ENCODE measurements around the gene KIRREL2.
"Not testable (repeated sequence)": the region's sequence is repeated elsewhere in the genome, so short reads cannot be mapped to it uniquely, and the experiment has no call there.

Gene KIRREL2

GRCh38 chr19:35832054-35832453 is 24.7 kb upstream of the KIRREL2 start:
- Histone ChIP-seq H3F3A (ENCODE audit: low read depth) (no peaks in the 10 kb centered on the region), H3K4me3 (ENCODE audit: low read length, poor library complexity, severe bottlenecking) (no peak overlapping the region), H3K9me2 (replicated peaks; ENCODE audit: low read depth, low read length) (no peaks in the 10 kb centered on the region), H3K9ac (ENCODE audit: low read depth, low read length, poor library complexity, severe bottlenecking) (no peak overlapping the region), H4K20me1 (ENCODE audit: insufficient read depth, low read length, poor library complexity, severe bottlenecking) (no peaks in the 10 kb centered on the region), H3K36me3 (ENCODE audit: insufficient read depth, low read length) (no peaks in the 10 kb centered on the region), H3K4me2 (ENCODE audit: low read depth, low read length, poor library complexity, severe bottlenecking) (no peak overlapping the region), H3K4me1 (ENCODE audit: insufficient read depth, low read length, poor library complexity, severe bottlenecking) (no peaks in the 10 kb centered on the region), H3K9me3 (ENCODE audit: insufficient read depth, low read depth, low read length) (no peaks in the 10 kb centered on the region), H2AFZ (ENCODE audit: low read length) (no peak overlapping the region), H3K79me2 (ENCODE audit: insufficient read depth, low read length) (no peaks in the 10 kb centered on the region), H3K27me3 (ENCODE audit: insufficient read depth, low read length, poor library complexity, severe bottlenecking) (no peaks in the 10 kb centered on the region)
- TF ChIP-seq CTCF (conservative IDR thresholded peaks at IDR 0.05; ENCODE audit: low read length), result no peak
- no peak for TF ChIP-seq EZH2phosphoT487 (IDR thresholded peaks at IDR 0.05; ENCODE audit: borderline replicate concordance)

GRCh38 chr19:35833972-35834371 is 22.7 kb upstream of the KIRREL2 start:
- TF ChIP-seq CTCF (conservative IDR thresholded peaks at IDR 0.05; ENCODE audit: low read length) (no peak), EZH2phosphoT487 (IDR thresholded peaks at IDR 0.05; ENCODE audit: borderline replicate concordance) (no peak)

GRCh38 chr19:35836096-35836495 is 20.6 kb upstream of the KIRREL2 start:
- not testable (repeated sequence) for H2AFZ ChIP-seq (ENCODE audit: low read length); H3K9ac ChIP-seq (ENCODE audit: low read depth, low read length, poor library complexity, severe bottlenecking); H3K9me2 ChIP-seq (replicated peaks; ENCODE audit: low read depth, low read length); H3K9me3 ChIP-seq (ENCODE audit: insufficient read depth, low read depth, low read length); H3K4me1 ChIP-seq (ENCODE audit: insufficient read depth, low read length, poor library complexity, severe bottlenecking); H3K4me3 ChIP-seq (ENCODE audit: low read length, poor library complexity, severe bottlenecking); H3K4me2 ChIP-seq (ENCODE audit: low read depth, low read length, poor library complexity, severe bottlenecking); H3K36me3 ChIP-seq (ENCODE audit: insufficient read depth, low read length); H3K79me2 ChIP-seq (ENCODE audit: insufficient read depth, low read length); H3F3A ChIP-seq (ENCODE audit: low read depth); H4K20me1 ChIP-seq (ENCODE audit: insufficient read depth, low read length, poor library complexity, severe bottlenecking); H3K27me3 ChIP-seq (ENCODE audit: insufficient read depth, low read length, poor library complexity, severe bottlenecking)

More at GRCh38 chr19:35833972-35834371, 22.7 kb upstream of the KIRREL2 start:
- Histone ChIP-seq H3K9me3 (ENCODE audit: insufficient read depth, low read depth, low read length) (no peaks in the 10 kb centered on the region), H3K4me3 (ENCODE audit: low read length, poor library complexity, severe bottlenecking) (no peak overlapping the region), H3K4me2 (ENCODE audit: low read depth, low read length, poor library complexity, severe bottlenecking) (no peak overlapping the region), H3K27me3 (ENCODE audit: insufficient read depth, low read length, poor library complexity, severe bottlenecking) (no peaks in the 10 kb centered on the region), H2AFZ (ENCODE audit: low read length) (no peak overlapping the region), H4K20me1 (ENCODE audit: insufficient read depth, low read length, poor library complexity, severe bottlenecking) (no peaks in the 10 kb centered on the region), H3K79me2 (ENCODE audit: insufficient read depth, low read length) (no peaks in the 10 kb centered on the region), H3K9ac (ENCODE audit: low read depth, low read length, poor library complexity, severe bottlenecking) (no peak overlapping the region), H3K36me3 (ENCODE audit: insufficient read depth, low read length) (no peaks in the 10 kb centered on the region), H3K4me1 (ENCODE audit: insufficient read depth, low read length, poor library complexity, severe bottlenecking) (no peaks in the 10 kb centered on the region), H3F3A (ENCODE audit: low read depth) (no peaks in the 10 kb centered on the region), H3K9me2 (replicated peaks; ENCODE audit: low read depth, low read length) (no peaks in the 10 kb centered on the region)

DNA sequence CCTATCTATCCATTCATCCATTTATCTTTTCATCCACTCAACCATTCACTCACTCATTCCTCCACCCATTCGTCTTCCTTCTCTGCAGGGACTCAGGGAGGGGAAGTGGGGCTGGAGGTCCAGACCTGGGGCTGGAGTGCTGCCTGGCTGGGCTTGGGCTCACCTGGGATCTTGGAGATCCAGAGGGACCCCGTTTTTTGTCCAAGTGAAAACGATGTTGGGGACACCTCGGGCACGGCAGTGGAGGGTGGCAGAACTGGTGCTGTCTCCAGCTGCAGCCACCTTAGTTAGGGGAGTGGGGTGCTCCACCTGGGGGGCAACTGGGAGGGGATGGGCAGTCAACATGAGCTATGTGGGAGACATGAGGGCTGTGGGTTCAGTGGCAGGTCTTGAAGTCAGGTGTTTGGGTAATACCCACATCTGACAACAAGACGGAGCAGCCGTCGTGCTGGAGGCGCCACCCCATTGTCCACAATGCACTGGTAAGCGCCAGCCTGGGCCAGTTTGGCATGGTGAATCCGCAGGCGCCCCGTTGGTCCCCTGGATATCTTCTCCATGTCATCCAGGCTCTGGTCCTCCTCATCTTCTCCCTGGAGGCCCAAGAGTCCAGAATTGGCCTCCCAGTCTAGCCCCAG is 14.6 kb upstream of the KIRREL2 start:
- Histone ChIP-seq H3K4me2 (ENCODE audit: low read depth, low read length, poor library complexity, severe bottlenecking) (no peak overlapping the region), H3K27me3 (ENCODE audit: insufficient read depth, low read length, poor library complexity, severe bottlenecking) (no peaks in the 10 kb centered on the region), H2AFZ (ENCODE audit: low read length) (no peak overlapping the region), H3K4me1 (ENCODE audit: insufficient read depth, low read length, poor library complexity, severe bottlenecking) (no peaks in the 10 kb centered on the region), H3F3A (ENCODE audit: low read depth) (no peaks in the 10 kb centered on the region), H3K36me3 (ENCODE audit: insufficient read depth, low read length) (no peaks in the 10 kb centered on the region), H3K79me2 (ENCODE audit: insufficient read depth, low read length) (no peaks in the 10 kb centered on the region), H3K9ac (ENCODE audit: low read depth, low read length, poor library complexity, severe bottlenecking) (no peak overlapping the region), H3K4me3 (ENCODE audit: low read length, poor library complexity, severe bottlenecking) (no peak overlapping the region), H3K9me2 (replicated peaks; ENCODE audit: low read depth, low read length) (no peaks in the 10 kb centered on the region), H4K20me1 (ENCODE audit: insufficient read depth, low read length, poor library complexity, severe bottlenecking) (no peaks in the 10 kb centered on the region), H3K9me3 (ENCODE audit: insufficient read depth, low read depth, low read length) (no peaks in the 10 kb centered on the region)
- no peak for TF ChIP-seq CTCF (conservative IDR thresholded peaks at IDR 0.05; ENCODE audit: low read length)
- no peak for TF ChIP-seq EZH2phosphoT487 (IDR thresholded peaks at IDR 0.05; ENCODE audit: borderline replicate concordance)
